HG03520 (cell line): ENCODE measurements around the gene GPR146.

ENCODE experiments used
- ATAC-seq: cut with Tn5 transposase; IDR thresholded peaks from one replicate; pipeline ENCODE4 v1.9.1; 2021; ENCODE audit warnings: mild to moderate bottlenecking, moderate library complexity; ENCODE audit not compliant: unreplicated experiment

The GPR146 gene

GRCh38 chr7:1103789-1104515 lies 59.6 kb downstream of the GPR146 start:
- ATAC-seq: no peak

DNA sequence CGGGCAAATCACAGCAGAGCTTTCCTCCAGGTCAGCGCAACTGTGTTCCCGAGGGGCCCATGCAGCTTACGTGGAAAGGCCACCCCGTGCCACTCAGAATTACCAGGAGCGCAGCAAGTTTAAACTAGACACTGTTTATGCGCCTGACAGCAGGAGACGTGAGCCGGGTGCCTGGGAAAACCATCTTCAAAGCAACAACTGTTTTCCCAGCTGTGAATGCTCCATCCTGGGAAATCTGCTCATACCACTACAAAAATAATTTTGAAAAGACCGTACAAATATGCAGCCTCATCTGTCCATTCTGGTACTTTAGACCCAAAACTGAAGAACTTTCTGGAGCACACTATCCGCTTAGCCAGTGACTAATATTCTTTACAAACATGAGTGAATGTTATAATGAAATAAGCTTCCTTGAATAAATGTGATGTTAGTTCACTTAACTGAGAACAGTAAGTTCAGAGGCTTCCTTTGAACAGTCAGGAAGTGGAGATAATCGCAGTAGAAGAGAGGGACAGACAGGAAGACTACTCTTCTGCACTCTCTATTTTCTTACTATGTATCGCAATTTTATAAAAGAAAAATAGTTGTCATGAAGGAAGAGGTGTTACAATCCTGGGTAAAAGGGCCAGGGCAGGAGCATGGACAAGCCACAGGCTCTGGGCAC lies 60.3 kb downstream of the GPR146 start:
- no peak for ATAC-seq

- ATAC-seq: no peak
These were observed 60.8 kb downstream of the GPR146 start for GRCh38 chr7:1105189-1105588.

DNA sequence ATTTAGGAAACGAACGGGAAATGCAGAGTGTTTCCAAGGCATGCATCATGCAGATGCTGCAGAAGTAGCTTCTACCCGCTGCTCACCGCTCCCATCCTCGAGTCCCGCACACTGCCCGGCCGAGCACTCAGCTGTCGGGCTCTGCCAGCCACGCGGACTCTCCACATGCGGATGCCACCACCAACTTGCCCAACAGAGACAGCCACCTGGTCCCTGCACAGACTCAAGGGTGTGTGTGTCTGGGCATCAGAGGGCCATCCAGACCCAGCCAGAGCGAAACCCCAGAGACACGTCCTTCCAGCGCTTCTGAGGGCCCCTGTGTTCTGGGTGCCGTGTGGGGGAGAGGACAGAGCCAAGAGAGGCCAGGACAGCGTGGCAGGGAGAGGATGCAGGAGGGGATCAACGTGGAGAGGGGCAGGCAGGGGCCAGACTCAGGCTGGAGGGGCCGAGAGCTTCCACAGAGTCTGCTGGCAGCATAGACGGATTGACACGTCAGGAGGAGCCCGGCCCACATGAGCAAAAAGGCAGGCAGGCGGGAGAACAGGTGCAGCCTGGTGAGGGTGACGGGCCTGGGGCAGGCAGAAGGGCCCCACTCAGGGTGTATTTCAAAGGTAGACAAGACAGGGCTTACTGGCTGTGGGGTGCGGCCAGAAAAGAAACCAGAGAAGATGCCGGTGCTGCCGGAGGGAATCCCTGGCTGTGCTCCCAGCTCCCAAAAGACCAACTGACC lies 61.9 kb downstream of the GPR146 start:
- ATAC-seq: no peak

DNA sequence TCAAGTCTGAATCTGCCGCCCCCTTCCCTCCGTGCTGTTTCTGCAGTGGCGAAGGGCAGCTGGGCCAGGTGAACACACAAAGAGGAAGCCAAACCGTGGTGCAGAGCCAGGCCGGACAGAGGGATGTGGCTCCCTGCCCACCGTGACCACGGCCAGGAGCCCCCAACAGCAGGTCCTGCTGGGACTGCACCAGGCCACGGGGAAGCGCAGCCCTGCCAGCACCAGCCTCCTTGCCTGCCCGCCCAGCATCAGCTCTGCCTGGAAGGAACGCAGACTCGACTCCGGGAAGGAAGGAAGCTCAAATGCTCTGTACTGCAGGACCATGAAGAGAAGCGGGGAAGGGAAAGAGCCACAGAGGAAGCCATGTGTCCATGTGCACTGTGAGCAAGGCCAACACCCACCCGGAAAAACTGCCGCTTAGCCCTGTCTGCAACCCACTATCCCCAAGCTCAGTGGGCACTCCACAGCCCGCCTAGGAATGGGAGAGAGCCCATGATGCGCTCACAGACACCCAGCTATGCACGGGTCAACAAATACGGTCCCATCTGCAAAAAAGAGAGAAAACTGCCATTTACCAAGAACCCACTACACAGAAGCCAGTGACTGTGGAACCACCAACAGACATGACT lies 62.6 kb downstream of the GPR146 start:
- no peak for ATAC-seq

DNA sequence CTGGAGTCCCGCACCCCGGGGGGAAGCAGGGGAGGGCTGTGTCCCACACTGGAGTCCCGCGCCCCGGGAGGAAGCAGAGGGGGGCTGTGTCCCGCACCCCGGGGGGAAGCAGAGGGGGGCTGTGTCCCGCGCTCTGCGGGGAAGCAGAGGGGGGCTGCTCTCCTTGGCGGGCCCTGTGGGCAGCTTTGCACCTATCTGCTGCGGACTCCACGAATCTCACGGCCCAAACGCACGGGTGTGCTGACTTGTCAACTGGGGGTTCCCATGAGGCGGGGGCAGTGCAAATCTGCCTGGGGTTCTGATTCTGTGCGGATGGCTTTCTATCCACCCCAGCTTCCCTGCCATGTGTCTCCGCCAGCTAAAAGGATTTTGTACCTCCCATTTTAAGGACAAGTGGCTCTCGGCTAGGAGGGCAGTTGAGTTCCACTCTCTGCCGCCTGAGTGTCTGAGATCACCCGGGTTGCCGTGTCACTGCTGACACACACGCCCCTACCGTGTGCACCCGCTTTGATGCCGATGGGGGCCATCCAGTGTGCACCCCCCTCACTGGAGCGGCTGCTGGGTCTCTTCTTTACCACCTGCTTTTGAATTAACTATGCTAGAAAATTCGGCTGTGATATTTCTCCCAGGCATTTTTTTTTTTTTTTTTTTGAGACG lies 64.0 kb downstream of the GPR146 start:
- no peak for ATAC-seq
